MCF 10A (cell line): Measurements from ENCODE around the gene HLA-DMB. TPM values are rescaled to one million over a fixed set of nuclear protein-coding genes. Genes with fewer than 3 reads are reported as not detected.

Experiments
- BruUV-seq: library from RNA; stranded (reverse); fragments of 400-500 nt; replicated peaks from 2 replicates; lab custom pipeline; 2021; lab: Mats Ljungman, UMichigan
- CTCF ChIA-PET: fragments of 300-600 bp; sonication (Branson Sonifier 250); formaldehyde crosslinking; extraction: SDS; loops from one replicate; lab custom pipeline; 2021; ENCODE audit warnings: antibody characterized with exemption, inconsistent platforms; lab: Yijun Ruan, JAX
- POLR2A ChIA-PET: fragments of 300-600, 350-650 bp; sonication (Branson Sonifier 250); formaldehyde crosslinking; extraction: SDS; loops from one replicate; lab custom pipeline; 2020; ENCODE audit warnings: antibody characterized with exemption, inconsistent platforms; lab: Yijun Ruan, JAX
- DNase-seq: peaks from one replicate; pipeline ENCODE4 v3.0.0-alpha.2; 2018; ENCODE audit not compliant: unreplicated experiment
- H3K27ac Mint-ChIP-seq: one replicate; pipeline ENCODE4 v1.8.0; 2022; ENCODE audit warnings: mild to moderate bottlenecking, low read depth, mixed read lengths; ENCODE audit not compliant: unreplicated experiment
- H3K27me3 Mint-ChIP-seq: one replicate; pipeline ENCODE4 v1.8.0; 2022; ENCODE audit warnings: mixed read lengths; ENCODE audit not compliant: insufficient read depth, unreplicated experiment
- H3K36me3 Mint-ChIP-seq: one replicate; pipeline ENCODE4 v1.8.0; 2022; ENCODE audit warnings: mild to moderate bottlenecking, moderate library complexity, mixed read lengths; ENCODE audit not compliant: insufficient read depth, unreplicated experiment
- H3K4me1 Mint-ChIP-seq: one replicate; pipeline ENCODE4 v1.8.0; 2022; ENCODE audit warnings: mixed read lengths; ENCODE audit not compliant: insufficient read depth, unreplicated experiment
- H3K4me3 Mint-ChIP-seq: one replicate; pipeline ENCODE4 v1.8.0; 2022; ENCODE audit warnings: mild to moderate bottlenecking, moderate library complexity, mixed read lengths; ENCODE audit not compliant: unreplicated experiment
- H3K9me3 Mint-ChIP-seq: one replicate; pipeline ENCODE4 v1.8.0; 2022; ENCODE audit warnings: mixed read lengths; ENCODE audit not compliant: unreplicated experiment
- CTCF ChIP-seq: fragments of 200-600 bp; IDR thresholded peaks from one replicate; pipeline ENCODE4 v1.8.0; 2022; ENCODE audit warnings: antibody characterized with exemption, mild to moderate bottlenecking; ENCODE audit not compliant: unreplicated experiment
- intact Hi-C: fragments of 100-400 bp; cut with micrococcal nuclease; formaldehyde crosslinking; loops from 2 replicates; pipeline ENCODE4 v1.14.1; 2022
- total RNA-seq: library from RNA; stranded (reverse); gene quantifications from 2 replicates; pipeline ENCODE4 v1.2.3, GENCODE V29; 2022

Gene HLA-DMB
- total RNA-seq, 1 experiment from 2014 or later: not detected

GRCh38 chr6:32905078-32905477, 35.8 kb downstream of the HLA-DMB start:
- BruUV-seq: no TSS peak
- intact Hi-C loops: no loop called here
- no peak overlapping the region for H3K27ac Mint-ChIP-seq
- no peak for TF ChIP-seq CTCF
- ChIA-PET CTCF (interaction anchor here (0.6 to 1.2 kb wide), 4 partner anchors 11 to 134 kb away, joined by 3 to 4 read pairs (median 3); no protein-coding TSS in a partner anchor), POLR2A (interaction anchor here (0.6 to 2.9 kb wide), 2 partner anchors 11 to 129 kb away, joined by 5 to 23 read pairs; no protein-coding TSS in a partner anchor)
- H3K4me3 Mint-ChIP-seq: no peak overlapping the region
- no peaks in the 10 kb centered on the region for H3K36me3 Mint-ChIP-seq
- H3K9me3 Mint-ChIP-seq: no peaks in the 10 kb centered on the region
- no peaks in the 10 kb centered on the region for H3K4me1 Mint-ChIP-seq
- DNase-seq: no peak
- no peaks in the 10 kb centered on the region for H3K27me3 Mint-ChIP-seq

- H3K4me3 Mint-ChIP-seq: no peak overlapping the region
- H3K4me1 Mint-ChIP-seq: no peaks in the 10 kb centered on the region
- H3K9me3 Mint-ChIP-seq: no peaks in the 10 kb centered on the region
- no TSS peak for BruUV-seq
- ChIA-PET CTCF (interaction anchor here (0.6 to 1.2 kb wide), 5 partner anchors 10 to 111 kb away, joined by 3 to 4 read pairs (median 3); no protein-coding TSS in a partner anchor), POLR2A (interaction anchor here (0.5 to 2.9 kb wide), 2 partner anchors 9 to 1429 kb away, joined by 3 to 23 read pairs; no protein-coding TSS in a partner anchor)
- H3K36me3 Mint-ChIP-seq: no peaks in the 10 kb centered on the region
- intact Hi-C loops: no loop called here
- no peak overlapping the region for H3K27ac Mint-ChIP-seq
- DNase-seq: no peak
- no peak for TF ChIP-seq CTCF
- H3K27me3 Mint-ChIP-seq: no peaks in the 10 kb centered on the region
Measured at GRCh38 chr6:32903952-32904351, 36.9 kb downstream of the HLA-DMB start.

GRCh38 chr6:32895006-32895345, 45.9 kb downstream of the HLA-DMB start:
- TF ChIP-seq CTCF: no peak
- Mint-ChIP-seq H3K9me3 (no peaks in the 10 kb centered on the region), H3K27ac (peak overlapping the region; percentile 80), H3K4me1 (peaks cover 10% of the 10 kb centered on the region), H3K4me3 (peak overlapping the region; percentile 84), H3K36me3 (no peaks in the 10 kb centered on the region), H3K27me3 (no peaks in the 10 kb centered on the region)
- intact Hi-C loops: loop anchor here (2.0 kb wide), 1 partner anchor 90 kb away; no protein-coding TSS in a partner anchor
- no TSS peak for BruUV-seq
- no peak for DNase-seq
- CTCF ChIA-PET: interaction anchor here (1.1 to 3.1 kb wide), 7 partner anchors 9 to 90 kb away, joined by 4 to 14 read pairs (median 7); no protein-coding TSS in a partner anchor
- POLR2A ChIA-PET: interaction anchor here (0.6 to 5.2 kb wide), 17 partner anchors 9 to 678 kb away, joined by 3 to 81 read pairs (median 4); partner anchors contain the start of genes BRD2, PFDN6, RPS18 and VPS52

GRCh38 chr6:32894085-32895005, 46.5 kb downstream of the HLA-DMB start:
- no peaks in the 10 kb centered on the region for H3K9me3 Mint-ChIP-seq
- no peak for TF ChIP-seq CTCF
- POLR2A ChIA-PET: interaction anchor here (0.5 to 5.2 kb wide), 23 partner anchors 8 to 474 kb away, joined by 3 to 81 read pairs (median 3); partner anchors contain the start of genes BRD2, PFDN6, RPS18 and TAP2
- H3K27ac Mint-ChIP-seq: peak overlapping the region; percentile 80
- peaks cover 10% of the 10 kb centered on the region for H3K4me1 Mint-ChIP-seq
- no TSS peak for BruUV-seq
- intact Hi-C loops: loop anchor here (2.0 kb wide), 1 partner anchor 90 kb away; no protein-coding TSS in a partner anchor
- CTCF ChIA-PET: interaction anchor here (0.6 to 3.1 kb wide), 13 partner anchors 8 to 517 kb away, joined by 3 to 14 read pairs (median 4); partner anchors contain the start of gene HLA-DMA
- no peaks in the 10 kb centered on the region for H3K36me3 Mint-ChIP-seq
- no peaks in the 10 kb centered on the region for H3K27me3 Mint-ChIP-seq
- peak; percentile 90 for DNase-seq
- H3K4me3 Mint-ChIP-seq: peak overlapping the region; percentile 84
